ENCODE measurements around the gene LRP2BP.
"Not testable (repeated sequence)": the region's sequence is repeated elsewhere in the genome, so short reads cannot be mapped to it uniquely, and the experiment has no call there.

The LRP2BP gene

DNA sequence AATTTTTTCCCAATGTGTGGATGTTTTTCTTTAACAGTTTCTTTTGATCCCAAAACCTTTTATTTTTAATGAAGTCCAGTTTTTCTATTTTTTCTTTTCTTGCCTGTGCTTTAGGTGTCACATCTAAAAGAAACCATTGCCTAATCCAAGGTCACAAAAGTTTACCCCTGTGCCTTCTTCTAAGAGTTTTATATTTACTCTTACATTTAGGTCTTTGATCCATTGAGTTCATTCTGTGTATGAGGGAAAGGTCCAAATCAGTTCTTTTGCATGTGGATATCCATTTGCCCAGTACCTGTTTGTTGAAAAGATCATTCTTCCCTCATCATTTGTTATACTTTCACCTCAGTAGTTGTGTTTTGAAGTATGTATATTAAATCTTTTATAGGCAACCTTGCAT, 13.0 kb downstream of the LRP2BP start:
- H3K4me3 Mint-ChIP-seq: no peak overlapping the region
- no peaks in the 10 kb centered on the region for H3K27me3 Mint-ChIP-seq
- H3K27ac Mint-ChIP-seq: no peak overlapping the region
- peaks cover 20% of the 10 kb centered on the region for H3K36me3 Mint-ChIP-seq
- ATAC-seq (ENCODE audit: low read depth) (no peak), DNase-seq (ENCODE audit: low spot score in 2 of 2) (no peak)
- H3K4me1 Mint-ChIP-seq: no peaks in the 10 kb centered on the region
- H3K9me3 Mint-ChIP-seq: peaks cover 5% of the 10 kb centered on the region

DNA sequence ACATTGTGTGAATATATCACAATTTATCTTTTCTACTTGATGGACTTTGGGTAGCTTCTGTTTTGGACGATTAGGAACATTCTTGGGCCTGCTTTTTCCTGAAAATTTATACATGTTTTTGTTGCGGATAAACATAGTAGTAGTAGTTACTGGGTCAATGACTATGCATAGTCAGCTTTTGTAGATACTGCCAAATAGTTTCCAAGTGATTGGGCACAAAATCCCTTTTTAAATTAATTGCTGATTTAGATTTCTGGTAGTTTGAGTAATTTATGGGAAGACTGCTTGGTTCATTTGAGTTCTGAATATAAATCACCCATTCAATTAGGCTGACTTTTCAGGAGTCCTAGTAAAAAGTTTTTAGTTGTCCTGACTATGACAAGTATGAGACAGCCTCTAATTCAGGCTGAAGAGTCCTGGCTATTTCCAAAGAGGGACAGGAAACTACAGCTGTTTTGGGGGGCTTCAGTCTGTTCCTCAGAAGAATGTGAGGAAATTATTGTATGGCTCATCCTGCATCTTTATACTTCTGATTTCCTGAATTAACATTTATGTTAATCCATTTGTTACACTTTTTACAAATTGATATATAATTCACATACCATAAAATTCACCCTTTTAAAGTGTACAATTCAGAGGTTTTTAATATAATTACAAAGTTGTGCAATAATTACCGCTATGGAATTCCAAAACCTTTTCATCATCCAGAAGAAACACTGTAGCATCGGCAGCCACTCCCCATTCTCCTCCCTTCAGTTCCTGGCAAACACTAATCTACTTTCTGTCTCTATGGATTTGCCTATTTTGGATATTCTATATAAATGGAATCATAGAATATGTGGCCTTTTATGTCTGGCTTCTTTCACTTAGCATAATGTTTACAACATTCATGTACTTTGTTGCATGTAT, 14.2 kb downstream of the LRP2BP start:
- H3K27ac Mint-ChIP-seq: no peak overlapping the region
- peaks cover 5% of the 10 kb centered on the region for H3K9me3 Mint-ChIP-seq

DNA sequence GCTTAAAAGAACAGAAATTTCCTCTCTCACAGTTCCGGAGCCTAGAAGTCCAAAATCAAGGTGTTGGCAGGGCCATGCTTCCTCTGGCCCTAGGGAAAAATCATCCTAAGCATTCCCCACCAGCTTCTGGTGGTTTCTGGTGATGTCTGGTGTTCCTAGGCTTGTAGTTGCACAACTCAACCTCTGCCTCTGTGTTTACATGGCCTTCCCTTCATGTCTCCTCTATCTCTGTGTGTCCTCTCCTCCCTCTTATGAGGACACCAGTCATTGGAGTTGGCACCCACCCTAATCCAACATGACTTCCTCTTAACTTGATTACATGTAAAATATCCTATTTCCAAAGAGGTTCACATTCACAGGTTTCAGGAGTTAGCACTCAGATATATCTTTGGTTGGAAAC, 15.4 kb downstream of the LRP2BP start:
- Mint-ChIP-seq H3K9me3 (peaks cover 5% of the 10 kb centered on the region), H3K4me3 (no peak overlapping the region), H3K27ac (no peak overlapping the region), H3K27me3 (no peaks in the 10 kb centered on the region), H3K4me1 (no peaks in the 10 kb centered on the region), H3K36me3 (peaks cover 20% of the 10 kb centered on the region)
- DNase-seq (ENCODE audit: low spot score in 2 of 2): no peak
- ATAC-seq (ENCODE audit: low read depth): no peak

More for the DNA sequence above, 14.2 kb downstream of the LRP2BP start:
- no peak for DNase-seq (ENCODE audit: low spot score in 2 of 2)
- Mint-ChIP-seq H3K36me3 (peaks cover 20% of the 10 kb centered on the region), H3K4me3 (no peak overlapping the region), H3K4me1 (no peaks in the 10 kb centered on the region), H3K27me3 (no peaks in the 10 kb centered on the region)
- no peak for ATAC-seq (ENCODE audit: low read depth)

DNA sequence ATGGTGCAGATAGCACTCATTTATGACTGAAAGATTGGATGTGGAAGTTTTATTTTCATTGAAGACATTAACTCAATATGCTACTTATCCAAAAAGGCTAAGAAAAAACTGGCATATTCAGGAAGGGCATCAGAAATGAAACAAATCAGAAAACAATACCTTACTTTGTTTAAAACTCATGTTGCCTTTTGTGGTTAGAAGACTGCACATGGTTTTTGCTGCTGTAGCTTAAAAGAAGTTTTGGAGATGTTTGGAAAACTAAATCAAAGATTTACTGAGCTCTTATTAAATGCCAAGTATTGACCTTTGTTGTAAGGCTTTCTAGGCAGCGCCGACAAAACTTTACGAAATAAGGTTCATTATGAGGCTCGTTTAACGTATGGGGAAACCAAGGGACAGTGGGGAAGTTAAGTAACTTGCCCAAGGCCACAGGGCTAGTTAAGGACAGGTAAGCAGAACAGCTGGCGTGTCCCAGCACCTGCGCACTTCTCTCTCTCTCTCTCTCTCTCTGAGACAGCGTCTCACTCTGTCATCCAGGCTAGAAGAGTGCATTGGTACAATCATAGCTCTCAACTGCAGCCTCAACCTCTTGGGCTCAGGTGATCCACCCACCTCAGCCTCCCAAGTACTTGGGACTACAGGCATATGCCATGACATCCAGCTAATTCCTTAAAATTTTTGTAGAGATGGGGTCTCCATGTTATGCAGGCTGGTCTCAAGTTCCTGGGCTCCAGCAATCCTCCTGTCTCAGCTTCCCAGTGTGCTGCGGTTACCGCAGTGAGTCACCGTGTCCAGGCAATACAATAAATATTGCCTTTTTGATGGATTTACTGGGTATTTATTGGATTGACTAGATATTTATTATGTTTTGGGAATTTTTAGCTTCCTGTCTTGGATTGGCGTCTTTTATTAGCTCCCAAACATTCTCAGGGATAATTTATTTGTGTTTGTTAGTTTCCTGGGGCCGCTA, 16.1 kb downstream of the LRP2BP start:
- Mint-ChIP-seq H3K4me3 (no peak overlapping the region), H3K27ac (no peak overlapping the region), H3K27me3 (no peaks in the 10 kb centered on the region), H3K36me3 (peaks cover 20% of the 10 kb centered on the region), H3K4me1 (no peaks in the 10 kb centered on the region), H3K9me3 (peaks cover 5% of the 10 kb centered on the region)
- DNase-seq (ENCODE audit: low spot score in 2 of 2): no peak
- no peak for ATAC-seq (ENCODE audit: low read depth)

DNA sequence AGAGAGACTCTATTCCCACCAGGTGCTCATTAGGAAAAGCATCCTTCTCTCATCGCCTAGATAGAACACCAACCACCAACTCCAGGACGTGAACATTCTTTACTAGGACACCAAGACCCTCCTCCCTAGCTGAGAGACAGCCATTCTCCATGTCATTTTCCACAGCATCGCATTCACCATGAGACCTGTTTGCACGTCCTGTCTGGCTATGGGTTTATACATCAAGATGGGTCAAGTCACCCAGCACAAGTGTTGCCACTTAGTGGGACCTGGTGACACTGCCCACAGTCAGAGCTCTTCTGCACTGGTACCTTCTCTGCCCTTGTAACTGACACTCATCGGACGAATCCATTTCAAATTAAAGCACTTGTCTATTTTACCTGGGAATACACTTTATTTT, 17.5 kb downstream of the LRP2BP start:
- Mint-ChIP-seq H3K27ac (no peak overlapping the region), H3K9me3 (peaks cover 5% of the 10 kb centered on the region), H3K4me1 (no peaks in the 10 kb centered on the region), H3K36me3 (peaks cover 21% of the 10 kb centered on the region), H3K27me3 (no peaks in the 10 kb centered on the region), H3K4me3 (no peak overlapping the region)
- DNase-seq (ENCODE audit: low spot score in 2 of 2) (no peak), ATAC-seq (ENCODE audit: low read depth) (no peak)

DNA sequence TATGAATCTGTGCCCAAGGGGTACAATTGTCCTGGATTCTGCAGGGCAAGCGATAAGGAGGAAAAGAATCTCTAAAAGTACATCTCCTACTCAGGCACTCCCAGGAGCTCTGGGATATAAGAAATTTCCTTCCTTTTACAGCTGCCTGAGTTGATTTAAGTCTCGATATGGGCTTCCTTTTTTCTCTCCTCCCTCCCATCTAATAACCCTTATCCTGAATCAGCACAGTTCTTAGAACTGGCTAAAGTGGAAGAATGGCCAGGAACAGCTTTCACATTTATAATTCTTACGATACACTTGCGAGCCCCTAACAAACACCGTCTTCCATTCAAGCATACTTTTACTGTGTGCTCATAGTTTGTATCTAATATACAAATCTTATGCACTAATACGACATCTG, 21.2 kb downstream of the LRP2BP start:
- DNase-seq (ENCODE audit: low spot score in 2 of 2) (no peak), ATAC-seq (ENCODE audit: low read depth) (no peak)
- H3K9me3 Mint-ChIP-seq: no peaks in the 10 kb centered on the region
- no peaks in the 10 kb centered on the region for H3K4me1 Mint-ChIP-seq
- H3K27me3 Mint-ChIP-seq: no peaks in the 10 kb centered on the region
- peaks cover 14% of the 10 kb centered on the region for H3K36me3 Mint-ChIP-seq
- H3K27ac Mint-ChIP-seq: no peak overlapping the region
- H3K4me3 Mint-ChIP-seq: no peak overlapping the region

DNA sequence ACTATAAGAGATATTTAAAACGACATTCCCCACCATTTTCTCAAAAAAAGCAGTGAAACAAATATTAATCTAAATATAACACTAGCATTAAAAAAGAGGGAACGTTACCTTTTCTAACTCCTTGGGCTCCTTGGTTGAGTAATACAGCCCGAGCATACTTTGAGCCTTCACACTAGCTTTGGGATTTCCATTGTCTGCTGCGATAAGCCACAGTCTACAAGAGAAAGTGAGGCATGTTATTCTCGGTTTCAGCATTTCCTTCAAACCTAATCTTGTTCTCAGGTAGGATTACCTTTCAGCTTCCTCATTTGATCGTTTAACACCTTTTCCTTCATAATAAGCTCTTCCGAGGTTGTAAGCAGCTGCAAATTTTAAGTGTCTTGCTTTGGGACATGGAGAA, 21.7 kb downstream of the LRP2BP start:
- Mint-ChIP-seq H3K4me3 (no peak overlapping the region), H3K36me3 (peaks cover 14% of the 10 kb centered on the region), H3K4me1 (no peaks in the 10 kb centered on the region), H3K27me3 (no peaks in the 10 kb centered on the region), H3K9me3 (no peaks in the 10 kb centered on the region), H3K27ac (no peak overlapping the region)
- ATAC-seq (ENCODE audit: low read depth): no peak
- no peak for DNase-seq (ENCODE audit: low spot score in 2 of 2)

DNA sequence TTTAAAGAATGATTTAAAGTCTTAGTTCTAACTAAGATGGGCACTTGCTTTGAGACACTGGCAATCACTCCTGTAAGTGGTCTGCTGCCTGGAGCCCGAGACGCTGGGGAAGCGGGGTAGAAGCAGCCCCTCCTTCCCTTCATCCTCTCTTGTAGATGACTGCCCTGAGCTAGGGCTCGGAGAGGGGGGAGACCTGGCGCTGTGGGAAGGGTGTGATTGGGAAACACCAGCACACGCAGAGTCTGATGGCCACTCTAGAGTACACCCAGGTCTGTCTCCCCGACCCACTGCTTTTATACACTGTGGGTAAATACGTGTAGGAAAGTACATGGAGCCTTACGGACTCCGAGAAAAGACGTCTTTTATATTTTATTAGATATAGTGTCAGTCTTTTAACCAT, 24.0 kb downstream of the LRP2BP start:
- Mint-ChIP-seq H3K9me3 (no peaks in the 10 kb centered on the region), H3K36me3 (peaks cover 17% of the 10 kb centered on the region), H3K4me3 (no peak overlapping the region), H3K27me3 (no peaks in the 10 kb centered on the region), H3K27ac (no peak overlapping the region), H3K4me1 (no peaks in the 10 kb centered on the region)
- ATAC-seq (ENCODE audit: low read depth) (no peak), DNase-seq (ENCODE audit: low spot score in 2 of 2) (no peak)

DNA sequence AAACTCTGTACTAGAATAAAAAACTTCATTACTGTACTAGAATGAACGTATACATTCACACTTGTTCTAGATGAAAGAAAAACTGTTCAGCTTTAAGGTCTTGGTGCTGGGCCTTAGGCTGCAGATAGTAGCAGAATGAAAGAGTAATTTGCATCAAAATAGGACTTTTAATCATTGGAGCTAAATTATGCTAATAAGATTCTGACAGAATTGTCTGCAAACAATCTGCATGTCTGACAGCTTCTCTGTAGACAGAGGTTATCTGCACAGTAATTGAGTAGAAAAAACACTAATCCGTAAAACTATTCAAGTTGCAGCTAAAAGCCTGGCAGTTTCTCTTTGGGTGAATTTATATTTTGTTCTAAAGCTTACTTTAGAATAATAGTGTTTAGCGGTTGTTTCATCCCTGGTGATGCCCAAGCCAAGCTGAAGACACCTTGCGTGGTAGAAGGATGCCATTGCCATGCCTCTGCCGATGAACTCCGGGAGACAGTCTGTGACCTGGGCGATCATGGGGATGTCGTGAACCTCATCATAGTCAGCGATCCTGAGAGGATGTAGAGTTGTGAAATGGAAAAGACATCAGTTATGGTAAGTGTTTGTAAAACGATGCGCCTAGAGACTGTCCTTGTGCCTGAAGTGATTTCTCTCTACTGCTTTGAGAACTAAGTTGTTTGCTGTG, 25.3 kb downstream of the LRP2BP start:
- Mint-ChIP-seq H3K27me3 (no peaks in the 10 kb centered on the region), H3K36me3 (peaks cover 22% of the 10 kb centered on the region), H3K4me3 (no peak overlapping the region), H3K9me3 (no peaks in the 10 kb centered on the region), H3K27ac (no peak overlapping the region), H3K4me1 (no peaks in the 10 kb centered on the region)
- ATAC-seq (ENCODE audit: low read depth): no peak
- no peak for DNase-seq (ENCODE audit: low spot score in 2 of 2)

DNA sequence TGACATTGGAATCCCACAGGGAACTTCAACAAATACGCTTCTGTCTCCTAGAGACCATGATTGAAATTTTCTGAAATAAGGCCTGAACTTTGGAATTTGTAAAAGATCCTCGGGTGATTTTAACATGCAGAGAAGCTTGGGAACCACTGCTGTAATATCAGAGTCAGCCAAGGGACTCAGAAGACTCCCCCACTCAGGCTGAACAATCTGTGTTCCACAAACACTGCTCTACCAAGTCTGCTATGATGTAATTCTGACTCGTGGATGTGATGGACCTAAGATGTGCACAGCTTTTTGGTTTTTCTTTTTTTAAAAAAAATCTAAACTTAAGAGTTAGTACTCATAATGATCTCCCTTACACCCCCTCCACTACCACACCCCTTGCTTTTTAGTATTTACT, 26.0 kb downstream of the LRP2BP start:
- no peak overlapping the region for H3K4me3 Mint-ChIP-seq
- no peaks in the 10 kb centered on the region for H3K27me3 Mint-ChIP-seq
- H3K9me3 Mint-ChIP-seq: no peaks in the 10 kb centered on the region
- peaks cover 22% of the 10 kb centered on the region for H3K36me3 Mint-ChIP-seq
- no peak overlapping the region for H3K27ac Mint-ChIP-seq
- DNase-seq (ENCODE audit: low spot score in 2 of 2) (no peak), ATAC-seq (ENCODE audit: low read depth) (no peak)
- H3K4me1 Mint-ChIP-seq: no peaks in the 10 kb centered on the region

DNA sequence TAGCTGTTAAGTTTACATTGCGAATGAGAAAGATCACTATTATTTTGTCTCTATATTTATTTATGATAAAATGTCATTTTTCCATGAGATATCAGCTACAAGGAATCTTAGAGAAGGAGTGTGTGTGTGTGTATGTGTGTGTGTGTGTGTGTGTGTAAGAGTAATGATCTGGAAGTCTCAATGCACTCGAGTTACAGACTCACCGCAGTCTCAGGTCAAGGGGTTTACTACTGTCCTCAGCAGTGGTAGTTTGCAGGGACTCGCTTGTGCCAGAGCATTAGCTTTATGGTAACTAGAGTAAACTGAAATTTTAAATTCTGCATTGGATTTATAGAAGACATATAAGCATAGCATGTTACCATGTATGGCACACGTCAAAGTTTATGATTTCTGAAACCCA, 30.8 kb downstream of the LRP2BP start:
- ATAC-seq (ENCODE audit: low read depth) (no peak), DNase-seq (ENCODE audit: low spot score in 2 of 2) (no peak)
- no peaks in the 10 kb centered on the region for H3K4me1 Mint-ChIP-seq
- peaks cover 18% of the 10 kb centered on the region for H3K36me3 Mint-ChIP-seq
- no peaks in the 10 kb centered on the region for H3K9me3 Mint-ChIP-seq
- no peaks in the 10 kb centered on the region for H3K27me3 Mint-ChIP-seq
- H3K27ac Mint-ChIP-seq: no peak overlapping the region
- no peak overlapping the region for H3K4me3 Mint-ChIP-seq

DNA sequence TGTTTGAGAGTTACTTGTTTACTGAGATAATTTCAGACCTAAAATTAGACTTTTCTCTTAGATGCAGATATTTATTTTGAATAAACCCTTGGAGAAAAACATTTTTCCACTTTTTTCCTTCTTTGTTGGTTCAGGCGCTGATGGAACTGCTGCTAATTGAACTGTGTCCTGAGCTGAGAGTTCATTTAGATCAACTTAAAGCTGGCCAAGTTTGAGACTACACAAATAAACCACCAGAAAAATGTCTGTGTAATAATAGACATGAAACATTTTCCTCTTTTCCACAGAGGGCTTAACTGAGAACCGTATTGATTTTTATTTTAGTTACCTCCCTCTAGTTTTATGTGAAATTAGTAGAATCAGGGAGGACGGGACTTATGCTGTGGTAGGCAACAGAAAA, 32.5 kb downstream of the LRP2BP start:
- DNase-seq (ENCODE audit: low spot score in 2 of 2) (no peak), ATAC-seq (ENCODE audit: low read depth) (no peak)
- Mint-ChIP-seq H3K27ac (no peak overlapping the region), H3K9me3 (no peaks in the 10 kb centered on the region), H3K4me3 (no peak overlapping the region), H3K36me3 (peaks cover 17% of the 10 kb centered on the region), H3K4me1 (no peaks in the 10 kb centered on the region), H3K27me3 (no peaks in the 10 kb centered on the region)

DNA sequence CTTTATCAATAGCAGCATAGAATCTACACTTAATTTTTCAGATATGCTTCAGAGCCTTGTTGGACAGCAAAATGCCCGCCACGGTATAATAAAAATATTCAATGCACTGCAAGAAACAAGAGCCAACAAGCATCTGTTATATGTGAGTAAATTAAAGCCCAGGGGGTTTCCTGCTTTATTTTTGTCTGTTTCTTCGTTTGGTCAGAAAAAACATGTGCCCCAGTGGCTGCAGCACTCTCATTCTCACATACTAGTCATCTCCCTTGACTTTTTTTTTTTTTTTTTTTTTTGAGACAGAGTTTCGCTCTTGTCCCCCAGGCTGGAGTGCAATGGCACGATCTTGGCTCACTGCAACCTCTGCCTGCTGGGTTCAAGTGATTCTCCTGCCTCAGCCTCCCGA, 33.2 kb downstream of the LRP2BP start:
- not testable (repeated sequence) for H3K9me3 Mint-ChIP-seq; H3K4me3 Mint-ChIP-seq; H3K27ac Mint-ChIP-seq; DNase-seq (ENCODE audit: low spot score in 2 of 2); H3K4me1 Mint-ChIP-seq; ATAC-seq (ENCODE audit: low read depth); H3K27me3 Mint-ChIP-seq
- H3K36me3 Mint-ChIP-seq: peaks cover 18% of the 10 kb centered on the region

DNA sequence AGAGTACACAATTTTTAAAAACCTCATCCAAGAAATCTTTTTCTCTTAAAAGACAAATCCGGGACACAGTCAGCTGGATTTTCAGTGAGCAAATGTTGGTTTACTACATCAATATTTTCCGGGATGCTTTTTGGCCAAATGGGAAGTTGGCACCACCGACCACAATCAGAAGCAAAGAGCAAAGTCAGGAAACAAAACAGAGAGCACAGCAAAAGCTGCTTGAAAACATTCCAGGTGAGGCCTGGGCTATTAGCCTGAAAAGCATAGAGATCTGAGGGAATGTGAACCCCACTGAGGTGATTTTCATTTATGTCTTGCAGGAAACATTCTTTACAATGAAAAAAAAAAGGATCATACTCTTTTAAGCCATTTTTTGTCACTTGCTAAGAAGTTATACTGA, 33.9 kb downstream of the LRP2BP start:
- H3K4me1 Mint-ChIP-seq: no peaks in the 10 kb centered on the region
- ATAC-seq (ENCODE audit: low read depth): no peak
- DNase-seq (ENCODE audit: low spot score in 2 of 2): no peak
- peaks cover 18% of the 10 kb centered on the region for H3K36me3 Mint-ChIP-seq
- no peak overlapping the region for H3K27ac Mint-ChIP-seq
- H3K4me3 Mint-ChIP-seq: no peak overlapping the region
- no peaks in the 10 kb centered on the region for H3K27me3 Mint-ChIP-seq
- no peaks in the 10 kb centered on the region for H3K9me3 Mint-ChIP-seq
